ENCODE results near the gene MAD1L1. TPM values are rescaled to one million over a fixed set of nuclear protein-coding genes. Genes with fewer than 3 reads are reported as not detected.

Gene MAD1L1
- total and polyA plus RNA-seq, 2 donors (not counting 3 experiments of a cell fraction or from before 2014, with no cell fraction given) = 34.1 to 42.3 TPM

DNA sequence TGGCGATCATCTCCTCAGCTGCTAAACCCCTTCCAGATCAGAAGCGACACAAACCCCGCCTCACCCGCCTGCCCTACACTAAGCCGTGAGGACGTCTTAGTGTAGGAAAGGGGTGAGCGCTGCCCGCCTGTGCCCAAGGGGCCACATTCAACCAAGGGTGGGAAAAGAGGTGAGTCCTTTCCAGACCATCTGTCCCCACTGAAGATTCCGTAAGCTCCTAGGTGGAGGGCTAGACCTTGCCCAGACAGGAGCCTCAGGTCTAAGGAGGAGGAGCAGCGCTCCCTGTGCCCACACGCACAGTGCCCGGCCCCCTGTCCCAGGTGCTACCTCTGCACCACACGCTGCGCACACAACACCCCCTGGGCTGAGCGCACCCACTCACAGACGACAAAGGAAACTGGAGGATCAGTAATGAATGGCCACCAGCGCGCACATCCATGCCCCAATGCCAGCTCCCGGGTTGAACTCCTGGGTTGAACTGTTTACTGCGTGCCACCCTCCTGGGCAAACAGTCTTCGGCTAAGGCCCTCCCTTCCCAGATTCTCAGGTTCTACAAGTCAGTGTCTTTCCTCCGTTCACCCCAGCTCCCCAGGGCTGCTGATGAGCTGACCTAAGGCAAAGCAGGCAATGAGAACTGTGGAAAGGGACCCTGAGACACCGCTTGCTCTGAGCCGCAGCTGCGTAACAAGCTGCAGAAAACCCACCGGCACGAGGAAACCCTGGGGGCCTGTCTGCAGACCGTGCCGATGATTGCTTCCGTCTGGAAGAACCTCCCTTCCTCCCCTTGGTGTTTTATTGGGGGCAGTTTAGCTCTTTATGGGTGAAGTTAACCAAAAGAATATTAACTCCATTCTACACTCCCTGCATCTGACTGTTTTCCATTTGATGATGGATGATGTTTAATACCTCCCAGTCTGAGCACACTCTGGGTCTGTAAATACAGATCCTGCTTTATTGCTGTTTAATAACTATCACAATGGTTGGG is 185.9 kb downstream of the MAD1L1 start:
- no TSS peak for BruUV-seq (replicated peaks)
- intact Hi-C loops (cut with micrococcal nuclease) (no loop called here), dilution Hi-C loops (cut with MboI; ENCODE audit: extremely low pct_ligation_motif_present, low sequenced_read_pairs) (no loop called here)
- Histone ChIP-seq H3K27me3 (ENCODE audit: control insufficient read depth in 2 of 2, insufficient read depth in 2 of 2, low read length in 2 of 2) (no peaks in the 10 kb centered on the region), H3K9me1 (replicated peaks; ENCODE audit: control insufficient read depth, extremely low read depth, insufficient read depth, low read length) (no peaks in the 10 kb centered on the region), H3K4me3 (replicated peaks in 1 of 3; ENCODE audit: insufficient read depth in 1 of 3, low read depth in 1 of 3, low read length in 3 of 3) (no peak overlapping the region), H3K27ac (ENCODE audit: insufficient read depth, low read depth, low read length) (no peak overlapping the region), H4K20me1 (replicated peaks; ENCODE audit: control insufficient read depth, extremely low read depth, insufficient read depth, low read length) (no peaks in the 10 kb centered on the region), H3K36me3 (ENCODE audit: control insufficient read depth in 2 of 2, extremely low read depth in 1 of 2, insufficient read depth in 2 of 2, low read length in 2 of 2) (no peaks in the 10 kb centered on the region), H3K79me2 (ENCODE audit: control insufficient read depth, insufficient read depth, low read length) (no peaks in the 10 kb centered on the region), H3K4me2 (ENCODE audit: insufficient read depth, low read length) (no peak overlapping the region), H3K4me1 (ENCODE audit: control insufficient read depth, extremely low read depth, insufficient read depth, low read length) (no peaks in the 10 kb centered on the region), H3K9me3 (replicated peaks; ENCODE audit: control insufficient read depth, insufficient read depth, low read length) (no peaks in the 10 kb centered on the region), H3K9ac (replicated peaks; ENCODE audit: extremely low read depth, insufficient read depth, low read length) (no peak overlapping the region), H2AFZ (ENCODE audit: low read depth, low read length) (no peak overlapping the region)
- ChIA-PET CTCF (interaction anchor here (1.0 to 1.1 kb wide), 2 partner anchors 9 to 10 kb away, joined by 3 to 4 read pairs; no protein-coding TSS in a partner anchor), POLR2A (no interaction called here)
- TF ChIP-seq, protein P1, sequence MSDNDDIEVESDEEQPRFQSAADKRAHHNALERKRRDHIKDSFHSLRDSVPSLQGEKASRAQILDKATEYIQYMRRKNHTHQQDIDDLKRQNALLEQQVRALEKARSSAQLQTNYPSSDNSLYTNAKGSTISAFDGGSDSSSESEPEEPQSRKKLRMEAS (IDR thresholded peaks at IDR 0.05; ENCODE audit: insufficient read depth, insufficient read length) = no peak
- no peak for TF ChIP-seq MYC (IDR thresholded peaks at IDR 0.05; ENCODE audit: low read depth, low read length)
- no peak for TF ChIP-seq JUN (IDR thresholded peaks at IDR 0.05; ENCODE audit: borderline replicate concordance, insufficient read depth, insufficient read length, low read depth)
- no peak for TF ChIP-seq GATA2 (IDR thresholded peaks at IDR 0.05; ENCODE audit: insufficient read depth, insufficient read length, low read depth, low read length)
- TF ChIP-seq, protein P2, sequence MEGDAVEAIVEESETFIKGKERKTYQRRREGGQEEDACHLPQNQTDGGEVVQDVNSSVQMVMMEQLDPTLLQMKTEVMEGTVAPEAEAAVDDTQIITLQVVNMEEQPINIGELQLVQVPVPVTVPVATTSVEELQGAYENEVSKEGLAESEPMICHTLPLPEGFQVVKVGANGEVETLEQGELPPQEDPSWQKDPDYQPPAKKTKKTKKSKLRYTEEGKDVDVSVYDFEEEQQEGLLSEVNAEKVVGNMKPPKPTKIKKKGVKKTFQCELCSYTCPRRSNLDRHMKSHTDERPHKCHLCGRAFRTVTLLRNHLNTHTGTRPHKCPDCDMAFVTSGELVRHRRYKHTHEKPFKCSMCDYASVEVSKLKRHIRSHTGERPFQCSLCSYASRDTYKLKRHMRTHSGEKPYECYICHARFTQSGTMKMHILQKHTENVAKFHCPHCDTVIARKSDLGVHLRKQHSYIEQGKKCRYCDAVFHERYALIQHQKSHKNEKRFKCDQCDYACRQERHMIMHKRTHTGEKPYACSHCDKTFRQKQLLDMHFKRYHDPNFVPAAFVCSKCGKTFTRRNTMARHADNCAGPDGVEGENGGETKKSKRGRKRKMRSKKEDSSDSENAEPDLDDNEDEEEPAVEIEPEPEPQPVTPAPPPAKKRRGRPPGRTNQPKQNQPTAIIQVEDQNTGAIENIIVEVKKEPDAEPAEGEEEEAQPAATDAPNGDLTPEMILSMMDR (IDR thresholded peaks at IDR 0.05; ENCODE audit: extremely low read depth in 1 of 2, insufficient read depth in 1 of 2, low read depth in 1 of 2, low read length in 2 of 2) = no peak
- TF ChIP-seq POLR2AphosphoS5 (IDR thresholded peaks at IDR 0.05; ENCODE audit: insufficient read depth, low read depth, low read length) = no peak
- TF ChIP-seq FOS (IDR thresholded peaks at IDR 0.05; ENCODE audit: borderline replicate concordance, insufficient read depth, low read length) = no peak
- no peak for TF ChIP-seq EZH2 (IDR thresholded peaks at IDR 0.05; ENCODE audit: borderline replicate concordance, low read depth, low read length, severe bottlenecking)
- TF ChIP-seq POLR2A (IDR thresholded peaks at IDR 0.05; ENCODE audit: low read depth, low read length) = no peak
- DNase-seq (ENCODE audit: low read depth, low spot score) (no peak), FAIRE-seq (no peak)
